Natural killer cell (primary cell): ENCODE measurements around the gene PLBD1. TPM values are rescaled to one million over a fixed set of nuclear protein-coding genes. Genes with fewer than 3 reads are reported as not detected.

Experiments
- ATAC-seq, 3 donors: fragments of 150-1000 bp in 2 of 3; fragments of 200-7000 bp in 1 of 3; cut with Tn5 transposase; 1 replicate in 1 of 3; 2 replicates in 2 of 3; pipeline ENCODE4 v1.10.0; 2021; ENCODE audit warnings: mild to moderate bottlenecking in 2 of 3, moderate library complexity in 2 of 3
- DNase-seq, 2 donors: peaks; one replicate each; pipeline versions ENCODE4 v3.0.0 to v3.0.0-alpha.2; 2013 to 2021; ENCODE audit warnings: mixed read lengths in 1 of 2
- H3K27ac ChIP-seq: one replicate; pipeline ENCODE4 v1.5.1; 2013; ENCODE audit warnings: mild to moderate bottlenecking, low read length
- H3K27me3 ChIP-seq: one replicate; pipeline ENCODE4 v1.6.1; 2013; ENCODE audit warnings: low read length; ENCODE audit not compliant: control insufficient read depth, insufficient read depth
- H3K36me3 ChIP-seq: one replicate; pipeline ENCODE4 v1.6.1; 2013; ENCODE audit warnings: low read length; ENCODE audit not compliant: control insufficient read depth, insufficient read depth
- H3K4me1 ChIP-seq: one replicate; pipeline ENCODE4 v1.6.1; 2013; ENCODE audit warnings: low read length; ENCODE audit not compliant: control insufficient read depth, insufficient read depth
- H3K4me3 ChIP-seq: one replicate; pipeline ENCODE4 v1.5.1; 2013; ENCODE audit warnings: low read length
- H3K9me3 ChIP-seq: one replicate; pipeline ENCODE4 v1.6.1; 2013; ENCODE audit warnings: low read length; ENCODE audit not compliant: control insufficient read depth, insufficient read depth
- H3K27ac Mint-ChIP-seq, 2 donors: one replicate each; pipeline ENCODE4 v1.8.0; 2022; ENCODE audit warnings: mild to moderate bottlenecking in 2 of 2, mixed read lengths in 2 of 2, moderate library complexity in 1 of 2
- H3K27me3 Mint-ChIP-seq, 2 donors: one replicate each; pipeline ENCODE4 v1.8.0; 2022; ENCODE audit warnings: low read depth in 2 of 2, mixed read lengths in 2 of 2
- H3K36me3 Mint-ChIP-seq: one replicate; pipeline ENCODE4 v1.8.0; 2022; ENCODE audit warnings: mixed read lengths
- H3K4me1 Mint-ChIP-seq, 2 donors: one replicate each; pipeline ENCODE4 v1.8.0; 2022; ENCODE audit warnings: mixed read lengths in 2 of 2
- H3K4me3 Mint-ChIP-seq: one replicate; pipeline ENCODE4 v1.8.0; 2022; ENCODE audit warnings: mild to moderate bottlenecking, moderate library complexity, mixed read lengths
- H3K9me3 Mint-ChIP-seq, 2 donors: one replicate each; pipeline ENCODE4 v1.8.0; 2022; ENCODE audit warnings: mixed read lengths in 2 of 2
- CTCF ChIP-seq: fragments of 200-600 bp; IDR thresholded peaks from one replicate; pipeline ENCODE4 v1.8.0; 2022; ENCODE audit warnings: antibody characterized with exemption
- WGBS: methylation state at CpG from one replicate; pipeline ENCODE4 v1.1.7; 2013; ENCODE audit warnings: missing lambda C conversion rate; ENCODE audit not compliant: insufficient coverage; 5-methylcytosine and 5-hydroxymethylcytosine counted together
- intact Hi-C: fragments of 100-400 bp; cut with micrococcal nuclease; formaldehyde crosslinking; loops from one replicate; pipeline ENCODE4 v1.14.2; 2022
- total RNA-seq, 4 donors: library from RNA; stranded (reverse); fragments of 120-200 nt in 1 of 4; gene quantifications; one replicate each; pipeline versions ENCODE4 v1.2.3 to v1.2.4, GENCODE V29; 2013 to 2022

The PLBD1 gene, protein sequence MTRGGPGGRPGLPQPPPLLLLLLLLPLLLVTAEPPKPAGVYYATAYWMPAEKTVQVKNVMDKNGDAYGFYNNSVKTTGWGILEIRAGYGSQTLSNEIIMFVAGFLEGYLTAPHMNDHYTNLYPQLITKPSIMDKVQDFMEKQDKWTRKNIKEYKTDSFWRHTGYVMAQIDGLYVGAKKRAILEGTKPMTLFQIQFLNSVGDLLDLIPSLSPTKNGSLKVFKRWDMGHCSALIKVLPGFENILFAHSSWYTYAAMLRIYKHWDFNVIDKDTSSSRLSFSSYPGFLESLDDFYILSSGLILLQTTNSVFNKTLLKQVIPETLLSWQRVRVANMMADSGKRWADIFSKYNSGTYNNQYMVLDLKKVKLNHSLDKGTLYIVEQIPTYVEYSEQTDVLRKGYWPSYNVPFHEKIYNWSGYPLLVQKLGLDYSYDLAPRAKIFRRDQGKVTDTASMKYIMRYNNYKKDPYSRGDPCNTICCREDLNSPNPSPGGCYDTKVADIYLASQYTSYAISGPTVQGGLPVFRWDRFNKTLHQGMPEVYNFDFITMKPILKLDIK
- total RNA-seq: 1 to 10 TPM; 3.3 to 8.2 (median 4.6) TPM
- 9.0 TPM for total RNA-seq (2013)

DNA sequence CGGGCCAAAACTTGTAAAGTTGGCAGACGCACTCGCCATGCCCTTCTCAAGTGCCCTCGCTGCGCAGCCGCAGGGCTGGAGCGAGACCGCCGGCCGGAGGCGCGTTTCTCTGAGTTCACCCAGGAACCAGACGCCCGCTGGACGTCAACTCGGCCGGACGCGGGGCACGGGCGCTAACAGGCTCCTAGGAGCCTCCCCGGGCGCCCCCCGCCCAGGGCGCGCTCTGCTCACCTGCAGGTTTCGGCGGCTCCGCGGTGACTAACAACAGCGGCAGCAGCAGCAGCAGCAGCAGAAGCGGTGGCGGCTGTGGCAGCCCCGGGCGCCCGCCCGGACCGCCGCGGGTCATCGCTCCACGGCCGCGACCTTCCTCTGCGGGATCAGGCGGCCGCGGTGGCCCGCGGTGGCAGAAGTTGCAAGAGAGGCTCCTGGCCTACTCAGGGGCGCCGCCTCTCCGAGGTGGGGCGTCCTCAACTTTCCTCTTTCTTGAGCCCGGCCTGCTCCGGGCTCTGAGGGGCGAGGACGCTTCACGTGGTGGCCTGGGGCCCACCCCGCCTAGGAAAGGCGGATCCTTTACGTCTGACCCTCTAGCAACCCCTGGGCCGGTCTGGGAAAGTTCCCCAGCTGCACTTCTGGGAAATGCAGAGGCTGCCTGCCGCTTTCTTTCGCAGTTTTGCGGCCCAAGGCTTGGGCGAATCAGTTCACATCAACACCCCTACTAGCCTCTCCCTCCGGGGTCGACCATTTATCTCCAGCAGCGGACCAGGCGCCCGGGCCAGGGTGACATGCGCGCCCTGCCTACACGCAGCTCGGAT is at the start of gene PLBD1:
Gene PLBD1 (minus strand): TSS at position 533 of the 812 bp plus-strand sequence. CDS start 187 bp downstream, at position 346.
- H3K9me3 ChIP-seq: no peaks in the 10 kb centered on the region
- H3K27me3 ChIP-seq: peaks cover 3% of the 10 kb centered on the region
- no peaks in the 10 kb centered on the region for H3K4me1 Mint-ChIP-seq
- H3K4me1 ChIP-seq: peaks cover 7% of the 10 kb centered on the region
- WGBS: 13% methylated on average over 76 of the region's 76 CpGs
- ATAC-seq: peak in 2 of 3 donors; percentile 30 to 60
- no peak within 1 kb of the TSS for H3K4me3 Mint-ChIP-seq
- peaks cover 34 to 56% of the 10 kb centered on the region in 2 donors for H3K27me3 Mint-ChIP-seq
- TF ChIP-seq CTCF: no peak
- H3K27ac ChIP-seq: no peak within 1 kb of the TSS
- intact Hi-C loops: no loop called here
- H3K36me3 Mint-ChIP-seq: no peaks in the 10 kb centered on the region
- H3K36me3 ChIP-seq: no peaks in the 10 kb centered on the region
- no peak within 1 kb of the TSS for H3K27ac Mint-ChIP-seq
- peak within 1 kb of the TSS; percentile 15 for H3K4me3 ChIP-seq
- no peaks in the 10 kb centered on the region for H3K9me3 Mint-ChIP-seq
- DNase-seq: no peak

DNA sequence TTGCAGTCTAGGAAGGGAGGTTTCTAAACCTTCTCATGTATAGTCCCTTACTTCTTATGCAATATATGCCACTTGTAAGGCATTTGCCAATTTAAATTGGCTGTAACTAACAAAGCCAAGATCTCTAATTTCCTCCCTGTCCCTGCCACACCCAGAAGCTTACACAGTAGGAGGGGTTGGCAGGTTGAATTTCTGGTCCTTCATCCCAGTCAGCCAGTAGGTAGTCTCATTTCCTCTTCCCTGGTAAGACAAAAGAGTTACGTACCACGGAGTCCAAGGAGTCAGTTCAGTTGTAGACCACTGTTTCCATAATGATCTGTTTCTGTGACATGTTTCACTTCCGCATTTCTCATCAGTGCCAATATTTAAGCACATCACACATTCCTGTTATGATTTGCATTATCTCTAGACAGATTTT is 47.0 kb upstream of the PLBD1 start:
- WGBS: 48% methylated on average over 3 of the region's 3 CpGs
- Mint-ChIP-seq H3K27me3 (peaks cover 12 to 40% of the 10 kb centered on the region in 2 donors), H3K4me1 (no peaks in the 10 kb centered on the region), H3K9me3 (peaks cover 0 to 11% of the 10 kb centered on the region in 2 donors), H3K36me3 (peaks cover 12% of the 10 kb centered on the region), H3K4me3 (no peak overlapping the region), H3K27ac (no peak overlapping the region)
- Histone ChIP-seq H3K36me3 (no peaks in the 10 kb centered on the region), H3K4me3 (no peak overlapping the region), H3K27me3 (peaks cover 2% of the 10 kb centered on the region), H3K9me3 (no peaks in the 10 kb centered on the region), H3K27ac (peak overlapping the region; percentile 58), H3K4me1 (peaks cover 4% of the 10 kb centered on the region)
- intact Hi-C loops: no loop called here
- ATAC-seq (no peak), DNase-seq (no peak)
- no peak for TF ChIP-seq CTCF

GRCh38 chr12:14613718-14614117 is 46.0 kb upstream of the PLBD1 start:
- Histone ChIP-seq H3K4me1 (peaks cover 4% of the 10 kb centered on the region), H3K4me3 (no peak overlapping the region)
- 11% methylated on average over 1 of the region's 1 CpG for WGBS

More at GRCh38 chr12:14613718-14614117, 46.0 kb upstream of the PLBD1 start:
- Mint-ChIP-seq H3K9me3 (peaks cover 0 to 14% of the 10 kb centered on the region in 2 donors), H3K4me1 (no peaks in the 10 kb centered on the region), H3K27me3 (peaks cover 5 to 30% of the 10 kb centered on the region in 2 donors), H3K36me3 (peaks cover 12% of the 10 kb centered on the region), H3K27ac (no peak overlapping the region), H3K4me3 (no peak overlapping the region)
- peak overlapping the region; percentile 58 for H3K27ac ChIP-seq
- H3K9me3 ChIP-seq: no peaks in the 10 kb centered on the region
- DNase-seq (peak in 1 of 2 donors; percentile 4), ATAC-seq (peak in 1 of 3 donors; percentile 43)
- no peak for TF ChIP-seq CTCF
- no peaks in the 10 kb centered on the region for H3K36me3 ChIP-seq
- intact Hi-C loops: no loop called here
- H3K27me3 ChIP-seq: peaks cover 2% of the 10 kb centered on the region
